ENCODE data around the gene VSTM5.
"Not testable (repeated sequence)": the region's sequence is repeated elsewhere in the genome, so short reads cannot be mapped to it uniquely, and the experiment has no call there.

The VSTM5 gene

GRCh38 chr11:93784935-93785360, 65.5 kb downstream of the VSTM5 start:
- DNase-seq: no peak

- no peak for DNase-seq
These were observed 66.1 kb downstream of the VSTM5 start, which contains the start of gene MED17 for GRCh38 chr11:93784145-93784934. TSS of gene MED17 (plus strand) at chr11:93784282. CDS start at chr11:93784514, 232 bp downstream.

- no peak for DNase-seq
These were observed 66.7 kb downstream of the VSTM5 start for GRCh38 chr11:93783765-93784144.

GRCh38 chr11:93783362-93783761, 67.1 kb downstream of the VSTM5 start:
- no peak for DNase-seq

- DNase-seq: no peak
These were observed 75.1 kb downstream of the VSTM5 start for GRCh38 chr11:93775289-93775688.

GRCh38 chr11:93774560-93774959, 75.9 kb downstream of the VSTM5 start:
- not testable (repeated sequence) for DNase-seq

- DNase-seq: no peak
These were observed 76.7 kb downstream of the VSTM5 start for GRCh38 chr11:93773601-93774200.

GRCh38 chr11:93773045-93773477, 77.4 kb downstream of the VSTM5 start:
- no peak for DNase-seq

GRCh38 chr11:93772123-93772522, 78.3 kb downstream of the VSTM5 start:
- no peak for DNase-seq

GRCh38 chr11:93770160-93770559, 80.3 kb downstream of the VSTM5 start:
- DNase-seq: no peak

Measured in cortex of kidney (tissue), 1 donor.